Jurkat, Clone E6-1 (cell line): Measurements from ENCODE around the gene EXOC5.

Experiments
- DNase-seq: peaks from one replicate; pipeline ENCODE4 v3.0.0-alpha.2; 2011; ENCODE audit warnings: low read depth, low spot score
- H3K4me3 ChIP-seq: 2 replicates; pipeline ENCODE4 v1.5.1; 2011; ENCODE audit warnings: mild to moderate bottlenecking, low read length, control low read depth, moderate library complexity

The EXOC5 gene

GRCh38 chr14:57179273-57179672, 89.4 kb downstream of the EXOC5 start:
- DNase-seq = no peak
- no peak overlapping the region for H3K4me3 ChIP-seq

- no peak for DNase-seq
- H3K4me3 ChIP-seq = no peak overlapping the region
These were observed 94.2 kb downstream of the EXOC5 start for GRCh38 chr14:57174466-57174865.

- no peak overlapping the region for H3K4me3 ChIP-seq
- DNase-seq = no peak
These were observed 96.8 kb downstream of the EXOC5 start for GRCh38 chr14:57171903-57172302.

GRCh38 chr14:57171363-57171762, 97.3 kb downstream of the EXOC5 start:
- no peak overlapping the region for H3K4me3 ChIP-seq
- DNase-seq = no peak

GRCh38 chr14:57169901-57170300, 98.8 kb downstream of the EXOC5 start:
- H3K4me3 ChIP-seq = no peak overlapping the region
- DNase-seq = no peak

GRCh38 chr14:57168138-57168679, 100.5 kb downstream of the EXOC5 start:
- DNase-seq = no peak
- H3K4me3 ChIP-seq = no peak overlapping the region

GRCh38 chr14:57161583-57162234, 107.0 kb downstream of the EXOC5 start:
- H3K4me3 ChIP-seq = no peak overlapping the region
- DNase-seq = no peak

- no peak overlapping the region for H3K4me3 ChIP-seq
- no peak for DNase-seq
These were observed 108.4 kb downstream of the EXOC5 start for GRCh38 chr14:57160333-57160732.

GRCh38 chr14:57153286-57153685, 115.4 kb downstream of the EXOC5 start:
- no peak overlapping the region for H3K4me3 ChIP-seq
- DNase-seq = no peak
